Endometrial microvascular endothelial cells (primary cell): ENCODE measurements around the gene TPRG1. TPM values are rescaled to one million over a fixed set of nuclear protein-coding genes. Genes with fewer than 3 reads are reported as not detected.

Experiments
- in situ Hi-C: cut with HindIII; loops from 2 replicates; pipeline ENCODE4 v1.10.0; 2017; ENCODE audit warnings: low sequenced_read_pairs, low pct_unique_long_range_greater_than_20kb; ENCODE audit errors: inconsistent ontology term
- total RNA-seq: library from RNA; depleted of rRNA; stranded (reverse); fragments of >200 nt; gene quantifications from one replicate; pipeline ENCODE4 v1.2.3, GENCODE V29; 2015; ENCODE audit errors: inconsistent ontology term

Gene TPRG1
- total RNA-seq, 1 donor from 2014 or later = not detected

DNA sequence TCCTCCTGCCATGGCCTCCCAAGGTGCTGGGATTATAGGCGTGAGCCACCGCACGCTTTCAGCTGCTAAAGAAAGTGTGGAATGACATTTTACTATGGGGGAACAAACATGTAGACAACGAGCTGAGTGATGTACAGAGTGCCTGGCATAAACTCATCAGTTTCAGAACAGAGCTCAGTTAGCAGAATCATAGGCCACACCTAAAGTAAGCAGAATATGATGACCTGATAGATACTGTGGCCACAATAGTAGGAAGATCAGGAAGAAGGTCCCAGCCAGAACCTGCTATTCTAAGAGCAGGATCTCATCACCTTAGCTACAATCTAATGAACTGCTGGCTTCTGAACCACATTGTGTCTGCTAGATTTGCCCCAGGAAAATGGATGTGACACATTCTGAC lies 158.3 kb downstream of the TPRG1 start:
- in situ Hi-C loops = no loop called here

DNA sequence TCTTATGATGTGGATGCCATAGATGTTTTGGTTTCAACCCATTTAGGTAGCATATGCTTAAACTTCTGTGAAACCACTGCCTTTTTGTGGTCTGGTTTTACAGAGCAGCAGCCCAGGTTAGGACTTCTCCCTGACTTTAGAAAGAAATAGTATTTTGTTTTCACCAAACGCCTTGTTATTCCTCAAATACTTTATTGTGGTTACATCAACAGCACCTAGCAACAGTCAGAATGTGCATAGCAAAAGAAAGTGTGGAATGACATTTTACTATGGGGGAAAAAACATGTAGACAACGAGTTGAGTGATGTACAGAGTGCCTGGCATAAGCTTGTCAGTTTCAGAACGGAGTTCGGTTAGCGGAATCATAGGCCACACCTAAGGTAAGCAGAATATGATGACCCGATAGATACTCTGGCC lies 159.2 kb downstream of the TPRG1 start:
- in situ Hi-C loops = no loop called here

DNA sequence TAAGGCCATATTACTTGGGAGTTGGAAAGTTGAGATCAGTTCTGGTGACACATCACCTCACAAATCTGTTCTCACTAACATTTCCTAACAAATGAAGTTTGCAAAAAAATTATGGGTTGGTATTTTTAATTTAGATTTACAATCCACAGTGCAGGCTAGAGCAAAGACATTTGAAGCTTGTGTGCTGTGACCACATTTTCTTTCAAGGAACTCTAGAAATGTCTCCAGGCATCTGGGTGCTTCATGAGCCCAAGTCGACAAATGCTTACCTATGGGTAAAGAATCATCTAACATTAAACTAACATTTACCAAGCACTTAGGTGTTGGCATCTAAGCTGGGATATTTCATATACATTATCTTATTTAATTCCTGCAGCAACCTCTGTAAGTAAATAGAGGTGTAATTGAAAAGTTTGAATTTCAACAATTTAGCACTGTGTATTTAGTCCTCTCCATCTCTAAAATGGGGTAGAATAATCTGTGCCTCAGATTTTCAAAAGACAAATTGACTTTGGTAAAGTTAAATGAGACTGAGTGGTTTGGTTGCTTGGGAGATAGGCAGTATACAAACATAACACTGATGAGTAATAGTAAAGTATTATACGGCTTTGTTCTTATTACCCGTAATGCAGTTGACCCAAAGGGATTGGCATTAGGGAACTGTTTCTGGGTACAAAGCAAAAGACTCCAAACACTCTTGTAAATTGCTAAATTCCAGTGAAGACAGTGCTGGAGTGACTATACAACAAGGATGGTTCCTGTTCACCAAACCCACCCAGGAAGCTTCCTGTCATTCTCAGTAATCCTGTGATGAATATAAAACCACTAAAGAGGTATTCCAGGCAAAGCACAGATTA lies 162.5 kb downstream of the TPRG1 start:
- in situ Hi-C loops = no loop called here

DNA sequence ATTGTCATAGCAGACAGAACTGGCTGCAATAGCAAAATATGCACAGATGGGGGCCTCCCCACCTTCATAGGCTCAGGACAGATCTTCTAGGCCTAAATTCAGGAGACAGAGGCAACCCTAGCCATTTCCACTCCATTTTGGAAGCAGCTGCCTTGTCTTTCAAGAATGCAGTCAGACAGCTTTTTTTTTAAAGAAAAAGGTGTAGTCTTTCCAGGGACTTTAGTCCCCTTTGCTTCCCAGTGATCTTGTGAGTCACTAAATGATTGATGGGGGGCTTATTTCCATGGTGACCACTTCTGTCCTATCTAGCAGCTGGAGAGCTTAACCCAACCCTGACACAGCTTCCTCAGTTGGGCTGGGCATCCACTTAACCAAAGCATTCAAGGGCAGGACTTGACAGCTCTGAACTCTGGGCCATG lies 165.9 kb downstream of the TPRG1 start:
- in situ Hi-C loops = no loop called here

DNA sequence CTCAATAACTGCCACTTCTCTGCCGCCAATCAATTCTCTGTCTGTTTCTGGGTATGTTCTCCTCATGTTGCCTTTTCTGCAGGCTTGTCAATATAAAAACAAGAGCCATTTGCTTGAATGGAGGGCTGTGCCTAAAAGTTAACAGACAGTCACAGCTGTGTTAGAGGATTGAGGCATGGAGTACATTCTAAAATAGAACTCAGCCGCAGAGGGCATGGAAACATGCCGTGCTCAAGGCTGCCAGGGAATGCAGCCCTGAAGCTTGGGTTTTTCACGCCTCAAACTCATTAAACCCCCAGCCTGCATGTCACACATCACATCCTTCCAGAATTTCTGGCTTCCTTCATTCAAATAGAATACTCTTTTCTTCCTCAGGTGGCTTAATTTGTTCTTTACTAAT lies 166.6 kb downstream of the TPRG1 start:
- in situ Hi-C loops = no loop called here

DNA sequence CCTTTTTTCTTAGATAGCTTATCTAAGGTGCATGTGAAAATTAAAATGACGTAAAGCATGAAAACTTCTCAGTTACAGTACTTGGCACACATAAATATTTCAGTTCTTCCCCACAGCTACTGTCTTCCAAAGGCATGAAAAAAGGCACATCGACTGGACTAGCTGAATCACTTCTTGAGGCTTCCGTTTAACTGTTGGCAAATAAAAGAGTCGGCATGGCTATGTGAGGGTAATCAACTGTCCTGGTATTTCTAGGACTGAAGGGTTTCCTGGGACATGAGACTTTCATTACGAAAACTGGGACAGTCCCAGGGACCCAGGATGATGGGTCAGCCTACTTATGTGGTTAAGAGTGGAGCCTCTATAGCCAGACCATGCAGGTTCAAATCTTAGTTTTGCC lies 168.2 kb downstream of the TPRG1 start:
- in situ Hi-C loops = no loop called here

DNA sequence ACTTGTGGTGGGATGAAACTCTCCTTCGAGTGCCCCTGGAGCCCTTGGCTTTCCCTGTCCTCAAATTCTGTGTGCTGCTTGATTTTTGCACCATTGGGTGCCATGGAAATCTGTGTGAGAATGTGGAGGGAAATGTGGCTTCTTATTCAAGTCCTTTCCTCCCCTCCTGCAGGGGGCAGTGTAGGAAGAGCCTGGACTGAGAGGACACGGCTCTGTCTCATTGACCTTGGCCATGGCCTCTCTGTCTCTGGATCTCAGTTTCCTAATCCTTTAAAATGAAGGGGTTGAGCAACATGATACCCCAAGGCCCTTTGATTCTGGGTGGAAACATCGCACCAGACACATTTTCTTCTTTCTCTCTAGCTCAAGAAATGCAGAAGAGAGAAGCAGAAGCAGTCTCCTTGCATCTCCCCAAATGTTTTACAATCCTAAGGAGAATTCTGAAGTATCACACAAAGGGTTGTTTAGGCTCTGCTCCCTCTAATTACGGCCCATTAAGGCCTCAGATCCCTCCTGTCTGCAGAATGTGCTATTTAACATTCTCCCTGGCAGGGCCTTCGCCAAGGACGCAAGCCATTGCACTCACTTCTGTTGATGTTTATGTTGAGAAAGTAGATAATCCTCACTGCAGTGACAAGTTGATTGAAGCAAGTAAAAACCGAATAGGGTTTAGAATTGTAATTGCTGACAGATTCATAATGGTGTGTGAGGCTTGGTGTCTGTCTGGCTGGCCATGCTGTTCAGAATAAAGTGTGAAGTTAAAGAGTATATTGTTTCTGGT lies 169.1 kb downstream of the TPRG1 start:
- in situ Hi-C loops = no loop called here

DNA sequence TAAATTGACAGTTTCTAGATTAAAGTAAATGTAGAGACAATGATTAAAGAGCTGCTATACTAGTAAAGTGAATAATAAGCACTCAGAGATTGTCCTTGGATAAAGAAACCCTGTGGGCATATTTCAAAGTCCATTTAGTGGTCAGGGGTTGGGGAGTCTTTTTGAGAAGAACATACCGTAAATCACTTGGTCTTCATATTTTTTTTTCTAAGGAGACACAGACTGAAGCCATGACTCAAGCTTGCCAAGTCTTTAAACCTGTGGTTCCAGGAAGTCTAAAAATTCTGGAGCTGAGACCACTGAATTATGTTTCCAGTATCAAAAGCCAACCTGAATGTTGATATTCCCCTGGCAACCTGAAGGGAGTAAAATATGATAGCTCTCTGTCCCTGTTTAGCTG lies 171.0 kb downstream of the TPRG1 start:
- in situ Hi-C loops = no loop called here

DNA sequence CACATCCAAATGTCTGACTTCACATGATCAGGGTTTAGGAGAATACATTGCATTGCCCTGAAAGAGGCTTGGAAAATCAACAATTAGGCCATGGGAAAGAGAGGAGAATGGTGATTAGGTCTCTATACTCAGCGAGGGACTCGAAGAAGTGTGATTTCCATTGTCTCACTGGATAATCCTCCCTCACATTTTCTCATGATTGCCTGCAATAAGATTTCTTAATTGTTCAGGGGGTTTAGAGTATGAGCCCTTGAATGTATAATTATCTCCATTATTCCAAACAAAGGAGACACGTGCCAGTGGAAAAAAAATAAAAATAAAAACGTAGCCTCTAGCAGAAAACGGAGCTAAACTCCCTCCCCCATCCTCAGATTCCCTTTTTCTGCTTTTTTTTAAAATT lies 173.2 kb downstream of the TPRG1 start:
- in situ Hi-C loops = no loop called here

DNA sequence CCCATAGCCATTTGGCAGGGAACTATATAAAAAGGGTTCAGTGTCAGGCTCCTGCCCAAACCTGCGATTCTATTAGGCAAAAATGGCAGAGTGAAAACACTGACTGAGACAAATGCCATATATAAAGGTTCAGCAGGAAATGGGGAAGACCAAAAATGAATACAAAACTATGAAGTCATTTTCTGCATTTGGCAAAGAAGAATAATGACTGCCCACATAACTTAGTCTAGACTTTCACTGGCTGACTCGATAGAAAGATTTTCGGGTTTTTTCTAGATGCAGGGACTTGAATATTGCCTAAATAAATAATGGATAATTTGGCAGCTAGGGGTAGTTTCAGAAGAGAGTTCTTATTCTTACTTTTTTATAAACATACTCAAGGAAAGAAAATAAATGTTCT lies 178.0 kb downstream of the TPRG1 start:
- in situ Hi-C loops = no loop called here

DNA sequence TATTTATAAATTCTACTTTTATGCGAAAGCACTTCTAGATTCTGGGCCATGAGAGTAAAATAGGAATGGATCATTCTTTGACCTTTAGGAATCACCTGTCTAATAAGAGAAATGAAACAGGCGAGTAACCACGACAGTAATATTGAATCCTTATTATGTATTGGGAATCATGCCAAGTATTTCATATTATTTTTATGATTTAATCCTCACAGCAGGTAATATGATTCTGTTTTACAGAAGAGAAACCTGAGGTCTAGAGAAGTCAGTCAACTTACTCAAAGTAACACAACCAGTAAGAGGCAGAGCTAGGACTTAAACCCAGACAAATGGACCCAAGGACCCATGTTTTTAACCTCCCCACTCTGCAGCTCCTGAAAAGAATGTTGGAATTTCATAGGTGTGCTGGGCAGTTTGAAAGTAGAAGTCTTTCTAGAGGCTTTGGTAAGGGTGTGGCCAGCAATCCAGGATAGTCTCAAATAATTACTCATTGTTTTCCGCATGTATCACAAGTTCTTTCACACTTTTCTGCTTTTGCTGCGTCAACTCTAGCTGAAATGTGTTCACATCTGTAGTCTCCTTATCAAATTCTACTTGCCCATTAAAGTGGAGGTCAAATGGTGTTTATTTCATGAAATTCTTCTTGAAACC lies 181.7 kb downstream of the TPRG1 start:
- in situ Hi-C loops = no loop called here

DNA sequence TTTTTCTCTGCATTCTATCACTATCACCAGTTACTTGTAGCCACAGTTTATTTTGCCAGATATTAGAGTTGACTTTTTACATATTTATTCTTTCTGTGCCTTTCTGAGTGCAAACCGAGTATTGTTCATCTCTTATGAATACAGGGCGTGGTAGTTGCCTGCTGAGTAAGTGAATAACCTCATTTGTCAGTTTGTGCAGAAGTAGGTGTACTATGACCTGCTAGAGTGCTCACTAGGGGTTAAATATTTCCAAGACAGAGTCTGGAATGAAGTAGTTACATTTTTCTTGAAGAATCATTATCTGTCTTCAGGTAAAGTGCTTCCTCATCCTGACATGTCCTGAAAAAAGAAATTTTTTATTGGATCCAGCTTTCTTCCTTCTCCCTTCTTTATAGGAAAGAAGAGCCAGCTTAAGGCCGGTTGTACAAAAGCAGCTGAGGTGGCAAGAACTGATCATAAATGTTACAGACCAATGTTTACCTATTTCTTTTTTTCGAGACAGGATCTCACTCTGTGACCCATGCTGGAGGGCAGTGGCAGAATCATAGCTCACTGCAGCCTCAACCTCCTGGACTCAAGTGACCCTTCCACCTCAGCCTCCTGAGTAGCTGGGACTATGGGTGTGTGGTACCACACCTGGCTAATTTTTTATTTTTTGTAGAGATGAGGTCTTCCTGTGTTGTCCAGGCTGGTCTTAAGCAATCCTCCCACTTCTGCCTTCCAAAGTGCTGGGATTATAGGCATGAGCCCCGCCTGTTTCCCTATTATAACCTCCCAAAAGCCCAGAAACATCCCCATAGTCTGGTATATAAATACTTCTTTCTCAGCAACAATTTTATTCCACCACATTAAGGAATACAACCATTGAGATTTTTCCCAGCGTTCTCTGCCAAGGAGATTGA lies 182.5 kb downstream of the TPRG1 start:
- in situ Hi-C loops = no loop called here

DNA sequence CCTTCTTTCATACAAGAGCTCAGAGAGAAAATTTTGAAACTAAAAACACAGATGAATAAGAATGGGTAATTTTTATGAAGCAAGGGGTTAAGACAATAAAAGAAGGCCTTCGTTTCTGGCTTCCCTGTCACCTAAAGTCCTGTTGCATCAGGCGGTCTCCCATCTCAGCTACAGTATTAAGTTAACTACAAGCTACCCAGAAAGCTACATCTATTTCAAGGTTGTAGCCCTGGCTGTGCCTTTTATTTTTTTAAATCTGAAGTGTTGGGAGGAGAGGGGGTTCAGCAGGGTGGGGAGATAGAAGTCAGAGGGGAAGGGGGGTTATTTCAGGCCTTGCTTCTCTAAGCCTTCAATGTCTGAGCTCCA lies 183.3 kb downstream of the TPRG1 start:
- in situ Hi-C loops = no loop called here

DNA sequence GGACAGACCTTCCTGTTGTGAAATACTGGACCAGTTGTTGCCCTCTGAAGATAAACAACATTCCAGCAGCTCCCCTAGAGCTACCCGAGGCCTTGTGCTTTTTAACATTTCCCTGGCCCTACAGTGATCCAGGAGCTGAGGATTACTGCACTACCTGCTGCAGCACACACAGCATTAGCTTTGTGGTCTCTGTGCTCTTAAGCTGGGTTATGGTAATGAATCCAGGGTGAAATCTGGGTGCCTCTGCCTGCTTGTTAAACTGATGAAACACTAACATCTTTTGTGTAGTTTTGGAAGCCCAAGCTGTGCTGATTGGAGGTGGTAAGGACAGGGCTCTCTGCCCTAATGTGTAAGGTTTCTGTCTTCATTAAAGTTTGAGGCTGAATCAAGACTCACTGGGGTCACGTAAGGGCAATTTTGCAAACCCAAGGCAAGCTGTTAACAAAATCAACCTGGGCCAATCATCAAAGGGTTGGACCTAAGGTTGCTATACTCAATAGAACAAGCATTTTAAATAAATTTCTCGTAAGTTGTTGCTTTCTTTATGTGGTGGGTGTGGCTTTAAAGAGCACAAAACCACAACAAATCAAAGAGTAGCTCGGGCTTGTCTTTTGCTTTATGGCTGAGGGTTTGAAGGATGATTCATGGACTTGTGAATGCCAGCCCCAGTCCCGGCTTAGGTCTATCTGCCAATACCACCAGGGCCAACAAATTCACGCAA lies 183.9 kb downstream of the TPRG1 start:
- in situ Hi-C loops = no loop called here

DNA sequence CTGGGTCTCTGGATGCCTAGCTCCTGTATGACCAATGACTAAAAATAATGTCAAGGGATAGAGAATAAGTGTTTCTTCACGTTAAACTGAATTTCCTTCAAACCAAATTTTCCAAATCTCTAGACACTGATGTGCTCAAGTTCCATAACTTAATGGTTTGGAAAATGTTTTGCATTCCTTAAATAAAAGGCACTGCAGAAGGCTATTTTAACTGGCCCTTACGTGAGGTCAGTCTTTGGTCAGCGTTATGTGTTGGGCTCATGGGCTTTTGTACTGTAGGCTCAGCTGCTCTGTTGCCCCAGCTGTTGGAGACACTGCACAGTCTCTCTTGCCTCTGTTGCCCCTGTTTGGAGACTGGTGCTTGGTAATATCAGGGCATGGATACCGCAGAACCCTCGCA lies 188.5 kb downstream of the TPRG1 start:
- in situ Hi-C loops = no loop called here

DNA sequence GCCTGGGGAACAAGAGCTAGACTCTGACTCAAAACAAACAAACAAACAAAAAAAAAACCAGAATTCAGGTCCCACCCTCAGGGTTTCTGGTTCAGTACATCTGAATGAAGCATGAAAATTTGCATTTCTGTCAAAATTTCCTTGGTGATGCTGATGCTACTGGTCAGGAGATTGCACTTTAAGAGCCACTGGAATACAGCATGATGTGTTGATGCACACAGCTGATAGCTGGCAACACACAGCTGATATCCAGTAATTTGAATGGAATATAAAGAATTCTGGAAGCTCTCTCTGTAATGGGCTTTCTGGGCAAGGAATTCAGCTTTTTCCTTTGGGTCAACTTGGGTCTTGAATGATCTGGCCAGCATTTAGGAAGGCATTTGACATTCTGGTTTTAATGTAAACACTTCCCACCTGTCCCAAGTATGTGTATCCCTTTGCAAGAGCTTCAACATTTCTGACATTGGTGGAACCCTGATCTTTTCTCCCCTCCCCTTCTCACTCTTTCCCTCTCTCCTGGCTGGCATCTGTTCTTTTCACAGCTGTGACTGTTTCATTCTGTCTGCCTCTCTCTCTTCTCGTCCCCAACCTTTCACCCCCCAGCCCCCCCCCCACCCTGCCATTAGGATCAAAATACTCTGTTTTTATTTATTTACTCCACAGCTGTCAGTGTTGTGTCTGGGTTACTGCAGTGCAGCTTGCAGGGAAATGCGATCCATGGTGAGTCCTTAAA lies 189.5 kb downstream of the TPRG1 start:
- in situ Hi-C loops = no loop called here

DNA sequence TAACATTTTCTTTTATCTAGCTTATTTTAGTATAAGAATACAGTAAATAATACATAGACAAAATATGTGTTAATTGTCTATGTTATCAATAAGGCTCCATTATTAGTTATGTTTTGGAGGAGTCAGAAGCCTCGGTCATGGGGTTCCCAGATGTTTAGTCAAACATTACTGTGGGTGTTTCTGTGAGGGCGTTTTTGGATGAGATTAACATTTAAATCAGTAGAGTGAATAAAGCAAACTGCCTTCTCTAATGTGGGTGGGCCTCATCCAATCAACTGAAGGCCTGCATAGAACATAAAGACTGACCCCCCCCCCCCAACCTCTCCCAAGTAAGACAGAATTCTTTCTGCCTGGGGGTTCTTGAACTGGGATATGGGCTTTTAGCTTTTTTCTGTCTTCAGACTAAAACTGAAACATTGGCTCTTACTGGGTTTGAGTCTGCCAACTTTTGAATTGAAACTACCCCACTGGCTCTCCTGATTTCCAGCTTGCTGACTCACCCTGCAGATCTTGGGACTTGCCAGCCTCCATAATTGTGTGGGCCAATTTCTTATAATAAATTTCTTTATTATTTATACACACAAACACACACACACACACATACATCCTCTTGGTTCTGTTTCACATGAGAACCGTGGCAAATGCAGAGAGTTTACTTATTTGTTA lies 192.0 kb downstream of the TPRG1 start:
- in situ Hi-C loops = no loop called here
